Measurements from ENCODE around the gene IL1RN.

The IL1RN gene

DNA sequence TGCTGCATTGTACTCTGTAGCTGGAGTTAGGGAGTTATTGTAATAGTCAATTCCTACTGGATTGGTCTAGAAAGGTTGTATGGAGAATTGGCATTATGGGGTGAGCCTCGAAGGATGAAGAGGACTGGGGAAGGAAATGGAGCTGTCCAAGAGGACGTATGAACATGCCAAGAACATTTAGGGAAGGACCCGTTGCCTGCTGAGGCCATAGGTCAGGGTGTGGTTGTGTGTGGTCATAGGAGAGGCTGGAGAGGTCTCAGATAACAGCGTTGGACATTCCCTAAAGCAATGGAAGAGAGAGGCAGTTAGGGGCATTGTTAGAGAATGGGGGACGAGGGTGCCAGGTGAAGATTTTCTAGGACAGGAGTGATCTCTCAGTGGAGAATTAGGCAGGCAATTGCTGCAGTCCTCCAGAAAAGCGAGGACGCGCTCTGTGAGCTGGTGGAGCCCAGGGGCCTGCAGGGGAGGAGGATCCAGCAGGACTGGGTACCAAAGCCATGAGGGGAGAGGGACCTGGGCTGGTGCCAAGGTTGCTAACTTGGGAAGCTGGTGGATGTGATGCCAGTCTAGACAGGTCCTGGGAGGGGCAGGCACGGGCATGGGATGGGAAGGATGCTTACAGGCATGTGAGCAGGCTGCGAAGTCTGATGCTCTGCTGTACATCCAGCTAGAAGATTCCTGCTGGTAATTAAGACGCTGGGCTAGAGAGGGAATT, 37.0 kb downstream of the IL1RN start:
- DNase-seq (ENCODE audit: insufficient read length, low spot score) (no peak), FAIRE-seq (no peak)
- TF ChIP-seq, protein P1, sequence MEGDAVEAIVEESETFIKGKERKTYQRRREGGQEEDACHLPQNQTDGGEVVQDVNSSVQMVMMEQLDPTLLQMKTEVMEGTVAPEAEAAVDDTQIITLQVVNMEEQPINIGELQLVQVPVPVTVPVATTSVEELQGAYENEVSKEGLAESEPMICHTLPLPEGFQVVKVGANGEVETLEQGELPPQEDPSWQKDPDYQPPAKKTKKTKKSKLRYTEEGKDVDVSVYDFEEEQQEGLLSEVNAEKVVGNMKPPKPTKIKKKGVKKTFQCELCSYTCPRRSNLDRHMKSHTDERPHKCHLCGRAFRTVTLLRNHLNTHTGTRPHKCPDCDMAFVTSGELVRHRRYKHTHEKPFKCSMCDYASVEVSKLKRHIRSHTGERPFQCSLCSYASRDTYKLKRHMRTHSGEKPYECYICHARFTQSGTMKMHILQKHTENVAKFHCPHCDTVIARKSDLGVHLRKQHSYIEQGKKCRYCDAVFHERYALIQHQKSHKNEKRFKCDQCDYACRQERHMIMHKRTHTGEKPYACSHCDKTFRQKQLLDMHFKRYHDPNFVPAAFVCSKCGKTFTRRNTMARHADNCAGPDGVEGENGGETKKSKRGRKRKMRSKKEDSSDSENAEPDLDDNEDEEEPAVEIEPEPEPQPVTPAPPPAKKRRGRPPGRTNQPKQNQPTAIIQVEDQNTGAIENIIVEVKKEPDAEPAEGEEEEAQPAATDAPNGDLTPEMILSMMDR (IDR thresholded peaks at IDR 0.05; ENCODE audit: insufficient read depth, missing control alignments) = no peak

DNA sequence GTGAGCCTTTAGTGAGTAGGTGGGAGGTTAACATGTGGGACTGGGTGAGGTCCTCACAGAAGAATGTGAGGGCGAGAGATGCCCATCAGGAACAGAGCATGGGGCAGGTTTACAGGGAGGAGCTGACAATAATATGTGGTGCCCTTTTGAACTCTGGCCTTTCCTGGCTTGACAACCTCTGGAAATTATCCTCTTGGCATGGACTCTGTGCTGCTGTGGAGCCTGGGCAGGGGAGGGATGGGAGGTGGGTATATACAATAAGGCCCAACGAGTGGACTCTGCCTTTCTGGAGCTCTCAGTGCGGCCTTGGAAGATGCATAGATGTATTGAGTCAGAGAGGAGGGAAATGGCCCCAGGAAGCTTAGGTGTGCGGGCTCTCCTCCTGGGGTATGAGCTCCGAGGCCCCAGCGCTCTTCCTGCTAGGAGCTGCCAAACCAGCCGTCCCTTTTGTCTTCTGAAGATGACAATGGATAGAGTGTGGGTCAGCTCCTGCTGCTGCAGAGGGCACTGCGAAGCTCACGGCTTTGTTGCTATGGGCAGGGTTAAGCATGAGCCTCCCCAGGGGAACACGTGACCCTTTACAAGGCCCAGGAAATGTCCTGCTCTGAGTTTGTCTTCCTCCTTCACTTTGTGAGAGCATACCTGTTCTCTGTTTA, 37.7 kb downstream of the IL1RN start:
- DNase-seq (ENCODE audit: insufficient read length, low spot score) (no peak), FAIRE-seq (no peak)
- TF ChIP-seq, protein P1 (IDR thresholded peaks at IDR 0.05; ENCODE audit: insufficient read depth, missing control alignments) = no peak

DNA sequence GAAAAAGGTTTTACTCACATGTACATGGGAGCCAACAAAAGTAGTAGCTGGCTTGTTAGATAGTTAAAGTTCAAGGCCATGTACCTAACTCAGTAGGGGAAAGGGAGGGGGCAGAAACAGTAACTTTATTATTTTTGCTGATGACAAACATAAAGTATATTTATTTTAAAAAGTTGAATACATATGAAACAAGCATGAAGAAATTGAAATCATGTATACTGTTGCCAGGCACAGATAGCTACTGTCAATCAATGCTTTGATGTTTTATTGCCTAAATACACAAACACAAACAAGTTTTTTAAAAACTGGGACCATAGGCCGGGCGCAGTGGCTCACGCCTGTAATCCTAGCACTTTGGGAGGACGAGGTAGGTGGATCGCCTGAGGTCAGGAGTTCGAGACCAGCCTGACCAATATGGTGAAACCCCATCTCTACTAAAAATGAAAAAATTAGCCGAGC, 38.8 kb downstream of the IL1RN start:
- FAIRE-seq (no peak), DNase-seq (ENCODE audit: insufficient read length, low spot score) (no peak)
- TF ChIP-seq, protein P1 (IDR thresholded peaks at IDR 0.05; ENCODE audit: insufficient read depth, missing control alignments) = no peak

DNA sequence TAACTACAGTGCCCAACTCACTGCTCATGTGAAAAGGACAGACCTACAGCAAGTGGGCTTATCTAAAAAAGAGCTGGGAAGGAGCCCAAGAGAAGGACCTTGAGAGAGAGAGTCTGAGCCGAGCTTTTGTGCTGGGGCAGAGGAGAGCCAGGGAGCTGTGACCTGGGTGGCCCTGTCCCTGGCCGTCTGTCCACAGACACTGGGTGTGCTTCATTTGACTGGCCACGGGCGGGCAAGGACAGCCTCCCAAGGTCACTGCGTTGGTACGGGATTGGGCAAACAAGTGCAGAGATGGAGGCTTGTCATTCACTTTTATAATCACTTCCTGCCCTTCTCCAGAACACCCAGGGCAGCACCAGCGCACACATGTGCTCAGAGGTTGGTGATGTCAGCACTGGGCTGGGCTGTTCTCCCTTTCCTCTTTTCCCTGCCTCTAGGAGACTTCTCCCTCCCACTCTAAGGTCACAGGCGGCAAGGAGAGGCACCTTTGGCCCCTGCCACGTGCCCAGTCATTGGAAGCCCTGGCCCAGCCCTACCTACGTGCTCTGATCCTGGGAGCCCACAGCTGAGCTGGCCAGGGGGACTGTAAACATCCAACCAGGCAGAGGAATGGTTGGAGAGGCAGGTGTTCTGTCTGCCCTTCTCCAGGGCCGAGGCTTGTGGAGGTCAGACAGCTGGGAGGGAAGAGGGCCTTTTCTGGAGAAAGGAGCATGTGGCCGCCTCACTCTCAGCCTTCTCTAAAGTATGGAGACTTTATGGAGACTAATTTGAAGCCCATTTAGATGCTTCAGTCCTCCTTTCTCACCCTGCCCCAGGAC, 39.9 kb downstream of the IL1RN start:
- FAIRE-seq (no peak), DNase-seq (ENCODE audit: insufficient read length, low spot score) (no peak)
- TF ChIP-seq, protein P1 (IDR thresholded peaks at IDR 0.05; ENCODE audit: insufficient read depth, missing control alignments) = no peak

DNA sequence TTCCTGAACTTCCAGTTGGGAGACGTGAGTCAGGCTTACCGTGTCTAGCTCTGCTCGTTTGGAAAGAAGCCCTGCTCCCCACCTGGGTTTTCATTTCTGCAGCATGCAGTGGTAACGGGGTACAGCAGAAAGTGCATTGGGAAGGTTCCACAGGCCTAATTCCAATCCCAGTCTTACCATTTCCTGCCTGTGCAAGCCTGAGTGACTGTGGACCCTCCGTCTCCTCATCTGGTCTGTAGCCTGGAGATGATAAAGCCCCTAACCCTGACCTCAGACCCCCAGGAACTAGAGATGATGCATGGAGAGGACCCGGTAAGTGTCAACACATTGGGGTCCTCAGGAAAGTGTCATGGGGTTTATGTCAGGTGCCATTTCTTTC, 40.6 kb downstream of the IL1RN start:
- no peak for DNase-seq (ENCODE audit: insufficient read length, low spot score)
- TF ChIP-seq, protein P1 (IDR thresholded peaks at IDR 0.05; ENCODE audit: insufficient read depth, missing control alignments) = no peak
- no peak for FAIRE-seq

DNA sequence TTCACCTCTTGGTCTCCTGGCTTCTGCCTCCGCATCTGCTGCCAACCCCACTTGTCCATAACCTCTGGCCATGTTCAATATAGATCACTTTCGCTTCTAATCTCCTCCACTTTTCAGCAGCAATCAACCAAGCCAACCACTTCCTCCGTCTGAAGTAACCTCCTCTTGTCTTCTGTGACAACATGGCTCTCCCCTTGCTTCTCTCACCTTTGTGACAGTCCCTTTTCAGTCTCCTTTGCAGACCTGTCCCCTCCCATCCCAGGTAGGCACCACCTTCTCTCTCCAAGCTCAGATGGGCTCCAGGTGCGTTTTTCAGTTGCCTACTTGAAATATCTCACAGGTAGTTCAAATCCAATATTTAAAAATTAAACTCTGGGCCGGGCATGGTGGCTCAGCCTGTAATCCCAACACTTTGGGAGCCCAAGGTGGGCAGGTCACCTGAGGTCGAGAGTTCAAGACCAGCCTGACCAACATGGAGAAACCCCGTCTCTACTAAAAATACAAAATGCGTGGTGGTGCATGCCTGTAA, 41.7 kb downstream of the IL1RN start:
- no peak for DNase-seq (ENCODE audit: insufficient read length, low spot score)
- FAIRE-seq = no peak
- TF ChIP-seq, protein P1 (IDR thresholded peaks at IDR 0.05; ENCODE audit: insufficient read depth, missing control alignments) = no peak

Measured in D721Med (cell line).